Fibroblast of skin of left quadriceps (primary cell): Measurements from ENCODE around the gene MINK1.

Experiments used
- DNase-seq, 2 experiments: peaks; one replicate each; pipeline ENCODE4 v3.0.0-alpha.2; 2013; ENCODE audit warnings: low read depth in 2 of 2

Gene MINK1

GRCh38 chr17:4833178-4833940 lies at the start of gene MINK1:
Gene MINK1 (plus strand): TSS chr17:4833340. CDS start chr17:4833584, 244 bp downstream.
- peak; percentile 87 for DNase-seq

GRCh38 chr17:4785311-4786105 lies 47.6 kb upstream of the MINK1 start:
- no peak for DNase-seq

GRCh38 chr17:4786106-4786511 lies 47.0 kb upstream of the MINK1 start, which contains the start of gene VMO1:
Gene VMO1 (minus strand): TSS chr17:4786364. CDS start chr17:4786352, 12 bp downstream.
- DNase-seq: no peak

- DNase-seq: no peak
Observed at GRCh38 chr17:4786516-4786915, 46.6 kb upstream of the MINK1 start.

- DNase-seq: no peak
Observed at GRCh38 chr17:4788159-4788806, 44.9 kb upstream of the MINK1 start.

GRCh38 chr17:4788807-4789700 lies 44.1 kb upstream of the MINK1 start, which contains the start of gene GLTPD2:
Gene GLTPD2 (plus strand): TSS chr17:4788964. CDS start chr17:4789012, 48 bp downstream.
- DNase-seq: no peak

- DNase-seq: no peak
Observed at GRCh38 chr17:4789701-4789950, 43.5 kb upstream of the MINK1 start.

GRCh38 chr17:4789951-4790704 lies 43.0 kb upstream of the MINK1 start:
- peak; percentile 63 to 68 for DNase-seq

GRCh38 chr17:4790705-4791088 lies 42.4 kb upstream of the MINK1 start:
- no peak for DNase-seq

GRCh38 chr17:4795168-4795567 lies 38.0 kb upstream of the MINK1 start:
- DNase-seq: no peak

GRCh38 chr17:4796552-4796920 lies 36.6 kb upstream of the MINK1 start:
- DNase-seq: no peak

- DNase-seq: no peak
Observed at GRCh38 chr17:4800462-4801196, 32.5 kb upstream of the MINK1 start.

GRCh38 chr17:4802228-4802627 lies 30.9 kb upstream of the MINK1 start, which contains the start of gene C17orf114:
Gene C17orf114 (minus strand): TSS chr17:4802328.
- DNase-seq: no peak

- DNase-seq: no peak
Observed at GRCh38 chr17:4806456-4806776, 26.7 kb upstream of the MINK1 start.

GRCh38 chr17:4806777-4807604 lies 26.1 kb upstream of the MINK1 start, which contains the start of gene PLD2:
Gene PLD2 (plus strand): TSS chr17:4807152. CDS start chr17:4807773, 621 bp downstream.
- DNase-seq: peak in 1 of 2 experiments; percentile 31

- DNase-seq: no peak
Observed at GRCh38 chr17:4807605-4808377, 25.3 kb upstream of the MINK1 start.

- DNase-seq: no peak
Observed at GRCh38 chr17:4808378-4808767, 24.8 kb upstream of the MINK1 start.

GRCh38 chr17:4810696-4811290 lies 22.3 kb upstream of the MINK1 start:
- DNase-seq: no peak
